ENCODE measurements around the gene MEX3B.
"Not testable (repeated sequence)": the region's sequence is repeated elsewhere in the genome, so short reads cannot be mapped to it uniquely, and the experiment has no call there.

The MEX3B gene

GRCh38 chr15:82048811-82049210 lies 3.0 kb upstream of the MEX3B start:
- no peak for ATAC-seq
- DNase-seq = no peak

DNA sequence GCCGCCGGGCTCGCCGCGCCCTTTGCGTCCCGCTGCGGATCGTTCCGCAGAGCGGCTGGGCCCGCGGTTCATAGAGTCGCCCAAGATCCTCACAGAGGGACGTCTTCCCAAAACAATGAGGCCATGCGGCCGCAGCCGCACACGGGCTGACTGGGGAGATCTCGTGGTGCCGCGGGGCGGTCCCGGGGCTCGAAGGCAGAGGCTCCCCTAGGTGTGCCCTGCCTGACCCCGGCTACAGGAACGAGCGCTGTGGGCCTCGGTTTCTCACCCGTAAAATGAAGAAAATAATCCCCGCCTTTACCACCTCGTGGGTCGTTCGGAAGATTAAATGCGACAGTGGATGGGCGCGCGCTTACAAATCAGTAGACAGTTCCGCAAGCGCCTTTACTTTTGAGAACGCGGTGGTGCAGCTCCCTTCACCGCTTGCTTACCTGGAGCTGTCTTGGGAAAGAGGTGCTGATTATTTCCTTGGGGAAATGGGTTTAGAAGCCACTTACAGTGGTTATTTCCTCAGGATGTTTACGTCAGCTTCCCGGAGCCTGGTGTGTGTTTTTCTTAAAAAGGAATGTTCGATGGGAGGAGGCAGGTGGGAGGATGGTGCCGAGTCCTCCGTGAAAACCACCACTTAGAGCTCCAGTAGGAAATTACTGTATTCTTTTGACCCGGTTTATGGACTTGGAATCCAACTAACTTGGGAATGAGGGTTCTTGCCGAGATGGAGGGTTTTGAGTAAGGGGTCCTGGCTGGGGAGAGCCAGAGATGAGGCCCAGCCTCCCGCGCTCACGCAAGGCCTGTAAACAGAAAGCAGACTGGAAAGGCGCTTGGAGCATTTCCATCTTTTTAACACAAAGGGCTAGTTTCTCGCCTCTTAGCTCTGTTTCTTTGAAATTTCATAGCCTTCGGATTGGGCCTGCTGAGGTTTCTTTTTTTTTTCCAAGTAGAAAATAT lies 1.9 kb upstream of the MEX3B start:
- DNase-seq = no peak
- no peak for ATAC-seq

DNA sequence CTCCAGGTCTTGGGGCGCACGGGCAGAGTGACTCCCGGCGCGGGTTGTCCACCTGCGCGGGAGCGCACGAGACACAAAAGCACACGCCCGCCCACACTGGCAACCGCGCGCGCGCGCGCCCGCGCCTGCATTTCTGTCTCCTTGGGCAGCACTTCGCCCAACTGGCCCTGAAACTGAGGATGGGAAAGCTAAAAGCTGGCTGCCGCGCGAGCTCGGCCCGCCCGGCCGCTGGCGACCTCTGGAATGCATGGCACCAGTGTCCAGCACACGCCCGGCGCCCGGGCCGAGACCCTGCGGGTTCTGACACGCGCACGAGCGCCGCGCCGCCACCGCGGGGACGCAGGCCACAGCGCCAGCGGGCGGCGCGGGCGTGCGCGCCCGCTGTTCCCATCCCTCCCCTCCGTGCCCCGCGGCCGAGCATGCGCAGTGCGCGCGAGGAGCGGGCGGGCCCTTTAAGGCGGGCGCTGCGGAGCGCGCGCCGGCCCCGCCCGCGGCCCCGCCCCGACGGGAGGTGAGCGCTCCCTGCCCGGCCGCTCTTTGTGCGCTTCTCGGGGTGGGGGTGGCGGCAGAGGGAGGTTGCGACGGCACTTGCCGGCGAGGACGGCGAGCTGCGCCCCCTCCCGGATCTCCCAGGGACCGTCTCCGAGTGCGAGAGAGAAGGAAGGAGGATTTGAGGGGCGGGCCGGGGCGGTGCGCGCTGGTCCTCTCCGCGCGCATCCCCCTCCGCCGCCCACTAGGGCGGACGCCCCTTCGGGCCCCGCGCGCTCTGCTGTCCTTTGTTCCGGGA lies 1.0 kb upstream of the MEX3B start:
- ATAC-seq (peak; percentile 80), DNase-seq (peak; percentile 90)

DNA sequence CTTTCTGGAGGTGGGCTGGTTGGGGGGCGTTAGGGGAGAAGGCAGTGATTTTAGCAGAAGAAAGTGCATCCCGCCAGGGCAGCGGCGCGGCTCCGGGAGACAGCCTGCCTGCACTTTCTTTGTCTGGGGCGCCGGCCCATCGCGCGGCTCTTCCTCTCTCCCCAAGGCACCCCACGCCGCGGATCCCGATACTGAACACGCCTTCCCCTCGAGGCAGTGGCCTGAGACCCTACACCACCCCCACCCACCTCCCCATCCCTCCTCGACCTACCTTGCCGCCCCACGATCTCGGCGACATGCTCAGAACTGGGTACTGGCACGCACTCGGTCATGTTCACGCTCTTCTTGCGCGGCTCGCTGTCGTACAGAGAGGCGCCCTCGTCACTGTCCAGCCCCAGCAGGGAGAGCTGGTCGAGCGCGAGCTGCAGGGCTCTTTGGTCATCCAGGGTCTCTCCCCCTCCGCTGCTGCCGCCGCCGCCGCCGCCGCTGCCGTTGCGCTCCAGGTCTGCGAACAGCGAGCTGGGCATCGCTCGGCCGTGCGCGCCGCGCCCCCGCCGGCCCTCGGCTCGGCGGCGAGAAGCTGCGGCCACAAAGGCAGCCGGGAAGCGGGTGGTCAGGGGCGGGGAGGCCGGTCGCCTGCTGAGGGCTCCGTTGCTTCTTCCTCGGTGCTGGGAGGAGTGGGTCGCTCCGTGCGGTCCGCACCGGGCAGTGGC lies 483 bp downstream of the MEX3B start:
- ATAC-seq = no peak
- peak; percentile 33 for DNase-seq

- no peak for ATAC-seq
- DNase-seq = peak; percentile 28
Measured at GRCh38 chr15:82044373-82045178, 1.2 kb downstream of the MEX3B start.

- ATAC-seq = no peak
- no peak for DNase-seq
Measured at GRCh38 chr15:82043796-82044372, 1.9 kb downstream of the MEX3B start.

DNA sequence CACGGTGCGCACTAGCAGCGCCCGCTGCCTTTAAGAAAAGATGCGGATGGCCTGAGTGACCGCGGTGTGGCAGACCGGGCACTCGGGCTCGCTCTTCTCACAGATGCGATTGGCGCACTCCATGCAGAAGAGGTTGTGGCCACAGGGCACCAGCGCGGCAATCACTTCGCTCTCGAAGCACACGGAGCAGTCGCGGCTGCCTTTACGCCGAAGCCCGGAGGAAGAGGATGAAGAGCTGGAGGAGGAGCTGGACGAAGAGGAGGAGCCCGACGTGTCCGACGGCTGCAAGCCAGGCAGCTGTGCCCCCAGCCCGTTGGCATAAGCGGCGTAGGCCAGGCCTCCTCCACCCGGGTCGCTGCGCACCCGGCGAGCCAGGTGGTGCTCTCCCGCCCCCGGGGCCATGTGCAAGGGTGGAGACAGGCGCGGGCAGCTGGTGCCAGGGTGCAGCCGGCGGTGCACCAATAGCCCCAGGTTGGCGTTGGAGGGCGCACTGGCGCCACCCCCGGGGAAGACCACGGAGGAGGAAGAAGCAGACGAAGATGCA lies 2.6 kb downstream of the MEX3B start:
- ATAC-seq = no peak
- no peak for DNase-seq

DNA sequence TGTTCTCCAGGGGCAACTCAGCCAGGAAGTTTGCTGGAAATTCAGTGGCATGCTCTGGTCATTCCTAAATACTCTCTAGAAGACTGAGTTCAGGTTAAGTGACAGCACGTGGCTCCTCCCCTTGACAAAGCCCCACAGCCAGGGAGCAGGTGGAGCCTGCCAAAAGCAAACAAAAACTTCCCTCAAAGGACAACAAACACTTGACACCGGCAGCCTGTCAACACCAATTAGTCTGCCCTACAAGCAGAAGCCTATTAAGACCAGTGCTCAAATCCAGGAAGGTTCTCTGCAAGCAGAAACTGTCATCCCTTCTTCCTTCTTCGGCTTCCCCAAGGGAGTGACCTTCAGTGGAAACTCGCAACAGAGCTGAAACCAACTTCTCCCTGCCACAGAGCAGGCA lies 5.0 kb downstream of the MEX3B start:
- DNase-seq = no peak
- ATAC-seq = no peak

DNA sequence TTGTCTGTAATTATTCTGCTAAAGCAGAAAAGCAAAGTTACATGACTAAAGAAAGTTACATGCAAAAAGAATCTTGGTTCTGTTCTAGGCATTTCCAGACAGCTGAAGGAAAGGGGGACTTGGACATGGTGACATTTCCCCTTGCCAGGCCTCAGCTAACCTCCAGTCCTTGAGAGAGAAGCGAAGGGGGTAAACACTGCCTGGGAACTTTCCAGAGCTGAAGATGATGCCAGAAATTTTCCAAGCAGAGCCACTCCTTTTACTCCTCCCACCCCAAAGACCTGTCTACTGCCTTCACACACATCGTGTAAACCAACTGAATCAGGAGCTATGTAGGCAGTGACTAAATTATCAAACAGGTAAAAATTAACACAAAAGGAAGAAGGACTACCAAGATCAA lies 5.4 kb downstream of the MEX3B start:
- DNase-seq = no peak
- no peak for ATAC-seq

GRCh38 chr15:82039871-82040270 lies 5.9 kb downstream of the MEX3B start:
- DNase-seq = no peak
- ATAC-seq = no peak

DNA sequence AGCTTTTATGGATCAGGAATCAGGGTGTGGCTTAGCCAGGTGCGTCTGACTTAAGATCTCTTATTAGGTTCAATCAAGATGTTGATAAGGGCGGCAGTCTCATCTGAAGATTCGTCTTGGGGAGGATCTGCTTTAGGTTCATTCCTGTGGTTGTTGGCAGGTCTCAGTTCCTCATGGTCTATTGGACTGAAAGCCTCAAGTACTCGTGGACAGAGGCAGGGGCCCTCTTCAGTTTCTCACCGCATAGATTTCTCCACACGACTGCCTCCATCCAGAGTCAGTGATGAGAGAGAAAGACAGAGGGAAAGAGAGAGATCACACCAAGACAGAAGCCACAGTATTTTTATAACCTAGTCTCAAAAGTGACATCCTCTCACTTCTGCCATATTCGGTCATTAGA lies 9.4 kb downstream of the MEX3B start:
- no peak for ATAC-seq

DNA sequence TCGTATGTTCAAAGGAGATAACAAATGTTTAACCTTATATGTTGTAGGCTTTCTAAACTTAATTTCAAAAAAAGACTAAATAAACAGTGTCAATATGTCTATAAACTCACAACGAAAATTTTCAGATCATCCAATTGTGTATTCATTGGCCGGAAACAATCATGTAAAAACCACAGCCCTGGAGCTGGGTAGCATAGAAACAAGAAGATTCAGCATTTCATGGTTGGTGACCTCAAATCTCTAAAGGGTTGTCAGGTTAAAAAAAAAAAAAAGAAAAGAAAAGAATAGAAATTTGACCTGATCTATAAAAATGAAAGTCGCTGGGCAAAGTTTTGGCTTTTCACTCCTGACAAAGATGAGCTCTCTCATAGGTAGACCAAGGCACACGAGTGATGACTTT lies 13.9 kb downstream of the MEX3B start:
- no peak for ATAC-seq

More for the DNA sequence above, 9.4 kb downstream of the MEX3B start:
- no peak for DNase-seq

DNA sequence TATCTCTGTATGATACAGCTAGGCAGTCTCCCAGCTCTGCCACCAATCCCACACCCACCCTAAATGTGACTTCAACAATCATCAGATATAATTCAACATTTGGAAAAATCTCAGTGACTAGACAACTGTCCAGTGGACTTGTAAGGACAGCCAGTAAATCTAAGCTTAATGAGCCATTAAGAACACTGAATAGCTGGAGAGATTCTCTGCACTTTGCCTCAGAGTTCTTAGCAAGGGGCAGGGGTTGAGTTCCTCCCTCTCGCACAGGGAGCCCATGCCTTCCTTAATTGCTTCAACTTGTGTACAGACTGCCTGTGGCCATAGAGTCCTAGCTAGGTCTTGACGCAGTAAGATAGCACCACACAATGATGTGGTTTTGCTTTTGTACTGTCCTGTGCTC lies 15.6 kb downstream of the MEX3B start:
- no peak for DNase-seq
- no peak for ATAC-seq

More for the DNA sequence above, 13.9 kb downstream of the MEX3B start:
- no peak for DNase-seq

DNA sequence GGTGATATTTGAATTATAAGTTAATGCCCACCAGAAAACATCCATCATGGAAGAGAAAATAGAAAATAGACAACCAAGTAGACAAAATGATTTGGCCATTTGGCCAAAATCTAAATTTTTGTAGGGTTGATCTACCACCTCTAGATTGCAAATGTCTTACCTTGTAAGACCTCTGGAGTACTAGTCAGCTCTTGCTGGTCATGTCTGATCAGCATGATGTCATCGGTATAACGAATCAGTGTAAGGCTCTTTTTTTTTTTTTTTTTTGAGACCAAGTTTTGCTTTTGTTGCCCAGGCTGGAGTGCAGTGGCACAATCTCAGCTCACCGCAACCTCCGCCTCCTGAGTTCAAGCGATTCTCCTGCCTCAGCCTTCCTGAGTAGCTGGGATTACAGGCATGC lies 17.7 kb downstream of the MEX3B start:
- not testable (repeated sequence) for ATAC-seq, DNase-seq

GRCh38 chr15:82021992-82022391 lies 23.8 kb downstream of the MEX3B start:
- DNase-seq (no peak), ATAC-seq (no peak)

- DNase-seq (no peak), ATAC-seq (no peak)
Measured at GRCh38 chr15:82020625-82021394, 25.0 kb downstream of the MEX3B start.

DNA sequence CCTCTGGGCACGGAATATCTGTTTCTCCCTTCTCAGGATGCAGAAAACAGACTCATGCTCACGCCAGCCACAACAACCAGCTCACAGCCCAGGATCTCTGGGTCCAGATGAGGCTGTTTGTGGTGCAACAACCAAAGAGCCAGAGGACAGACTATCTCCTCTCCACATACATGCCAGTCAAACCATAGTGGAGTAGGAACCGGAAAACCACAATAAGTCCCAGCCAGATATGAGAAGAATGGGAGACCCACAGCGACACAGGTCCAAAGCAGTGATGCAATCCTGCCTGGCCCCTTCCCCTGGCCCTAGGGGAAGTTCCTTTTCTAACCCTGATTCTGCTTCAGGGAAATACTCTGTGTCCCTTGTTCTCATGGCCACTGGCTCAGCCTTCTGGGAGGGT lies 27.6 kb downstream of the MEX3B start:
- DNase-seq = no peak
- ATAC-seq = no peak

DNA sequence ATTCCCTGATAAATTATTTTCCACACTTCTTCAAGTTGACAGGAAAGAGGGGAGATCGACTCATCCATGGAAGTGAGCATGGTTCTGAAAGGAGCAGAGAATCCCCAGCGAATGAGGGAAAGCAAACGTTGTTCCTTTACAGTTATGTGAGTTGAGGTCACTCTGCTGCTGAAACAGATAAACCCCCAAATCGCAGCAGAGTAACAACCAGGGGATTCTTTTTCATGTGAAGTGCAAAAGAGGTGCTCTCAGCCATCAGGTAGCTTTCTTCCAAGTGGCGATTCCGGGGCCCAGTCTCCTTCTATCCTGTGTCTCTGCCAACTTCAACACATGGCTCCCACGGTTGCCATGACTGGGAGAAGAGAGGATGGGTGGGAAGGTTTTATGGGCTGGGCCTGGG lies 28.2 kb downstream of the MEX3B start:
- no peak for DNase-seq
- ATAC-seq = no peak

- ATAC-seq (no peak), DNase-seq (no peak)
Measured at GRCh38 chr15:82014989-82015388, 30.8 kb downstream of the MEX3B start.

DNA sequence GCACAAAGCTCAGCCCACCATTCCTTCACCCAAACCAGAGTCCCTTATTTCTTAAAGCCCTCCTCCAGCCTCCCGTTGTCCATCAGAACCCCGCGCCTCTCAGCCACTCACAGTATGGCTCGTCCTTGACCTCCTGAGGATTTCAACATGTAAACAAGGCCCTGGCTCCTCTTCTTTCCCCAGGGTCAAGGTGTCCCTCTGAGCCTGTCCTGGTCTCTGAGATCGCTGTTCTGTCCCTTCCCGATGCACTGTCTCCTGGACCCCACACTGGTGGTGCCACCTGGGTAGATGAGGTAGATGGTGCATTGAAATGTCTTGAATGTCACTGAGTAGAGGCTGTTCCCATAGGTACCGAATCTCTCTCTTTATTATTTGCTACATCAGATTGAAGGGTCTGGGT lies 32.9 kb downstream of the MEX3B start:
- no peak for ATAC-seq
- no peak for DNase-seq
